ENCODE data around the gene LANCL2. TPM values are rescaled to one million over a fixed set of nuclear protein-coding genes. Genes with fewer than 3 reads are reported as not detected.

LANCL2 gene
- total and polyA plus RNA-seq, 9 of the 15 experiments (the other 6 are each of a cell fraction or from before 2014, with no cell fraction given), result 5.3 to 18.5 (median 13.5) TPM

- DNase-seq (ENCODE audit: extremely low read depth in 1 of 4, low spot score in 3 of 4) (no peak), FAIRE-seq (no peak), ATAC-seq (no peak)
- H3K4me3 ChIP-seq, result no peak overlapping the region
- intact Hi-C loops (cut with micrococcal nuclease) (no loop called here), in situ Hi-C loops (cut with MboI) (no loop called here)
- peaks cover 4 to 19% of the 10 kb centered on the region in 2 experiments; a peak in 4 of 5 replicates for H3K4me1 ChIP-seq (replicated peaks in 1 of 2; ENCODE audit: control insufficient read depth in 2 of 2, insufficient read depth in 2 of 2, low read length in 2 of 2)
- H3K9ac ChIP-seq (ENCODE audit: insufficient read depth in 1 of 2, low read depth in 2 of 2, low read length in 2 of 2), result no peak overlapping the region
- BruUV-seq (replicated peaks), result no TSS peak
- peaks cover 2% of the 10 kb centered on the region for H3K9me1 ChIP-seq (ENCODE audit: control insufficient read depth, insufficient read depth, low read length)
- ChIA-PET CTCF (ENCODE audit: low intra/inter-chr PET ratio) (no interaction called here), POLR2A (interaction anchor here (0.8 kb wide), 1 partner anchor 31 kb away, joined by 3 read pairs; no protein-coding TSS in a partner anchor)
- no peaks in the 10 kb centered on the region for H4K20me1 ChIP-seq (replicated peaks; ENCODE audit: control insufficient read depth, insufficient read depth, low read length)
- no peak overlapping the region for H2AFZ ChIP-seq (ENCODE audit: low read depth, low read length)
- no peaks in the 10 kb centered on the region for H3K9me3 ChIP-seq (replicated peaks; ENCODE audit: control insufficient read depth, insufficient read depth, low read depth, low read length)
- WGBS (ENCODE audit: insufficient coverage, low coverage, missing lambda C conversion rate), result 69% methylated on average over 11 of the region's 20 CpGs
- H3K4me2 ChIP-seq (ENCODE audit: insufficient read depth, low read length), result no peak overlapping the region
- H3K27ac ChIP-seq (ENCODE audit: extremely low read depth, low read depth, low read length), result no peak overlapping the region
- peaks cover 2 to 6% of the 10 kb centered on the region in 2 experiments; a peak in 1 of 5 replicates for H3K27me3 ChIP-seq (ENCODE audit: control insufficient read depth in 2 of 2, insufficient read depth in 2 of 2, low read length in 2 of 2)
- H3K36me3 ChIP-seq (ENCODE audit: control insufficient read depth, insufficient read depth, low read length), result no peaks in the 10 kb centered on the region
- peaks cover 17% of the 10 kb centered on the region for H3K79me2 ChIP-seq (ENCODE audit: control insufficient read depth, insufficient read depth, low read length)
- no peak for TF ChIP-seq ATF3 (IDR thresholded peaks at IDR 0.05)
- no peak for TF ChIP-seq ATF3 (CRISPR knock-in tag; conservative IDR thresholded peaks at IDR 0.05)
- no peak for TF ChIP-seq HMGXB4 (CRISPR knock-in tag; IDR thresholded peaks at IDR 0.05)
- no peak for TF ChIP-seq ZNF263 (CRISPR knock-in tag; IDR thresholded peaks at IDR 0.05; ENCODE audit: borderline replicate concordance)
- no peak for TF ChIP-seq KDM4B (IDR thresholded peaks at IDR 0.05; ENCODE audit: borderline replicate concordance in 2 of 2, low read depth in 1 of 2)
- no peak for TF ChIP-seq CREB5 (CRISPR knock-in tag; IDR thresholded peaks at IDR 0.05)
- TF ChIP-seq ZEB2 (IDR thresholded peaks at IDR 0.05), result no peak
- no peak for TF ChIP-seq KDM5B (IDR thresholded peaks at IDR 0.05; ENCODE audit: insufficient replicate concordance, low read depth, low read length)
- no peak for TF ChIP-seq ZNF445 (CRISPR knock-in tag; IDR thresholded peaks at IDR 0.05; ENCODE audit: low read depth)
- TF ChIP-seq RNF219 (CRISPR knock-in tag; IDR thresholded peaks at IDR 0.05), result no peak
- TF ChIP-seq ZNF140 (CRISPR knock-in tag; IDR thresholded peaks at IDR 0.05), result no peak
- TF ChIP-seq RB1 (IDR thresholded peaks at IDR 0.05; ENCODE audit: low read depth), result no peak
- no peak for TF ChIP-seq ZNF274 (IDR thresholded peaks at IDR 0.05; ENCODE audit: borderline replicate concordance, low read depth, low read length)
- no peak for TF ChIP-seq NR3C1 (CRISPR knock-in tag; IDR thresholded peaks at IDR 0.05)
- no peak for TF ChIP-seq ZNF316 (IDR thresholded peaks at IDR 0.05)
- no peak for TF ChIP-seq ILK (tag; IDR thresholded peaks at IDR 0.05; ENCODE audit: borderline replicate concordance, low read depth)
- TF ChIP-seq CCNT2 (IDR thresholded peaks at IDR 0.05; ENCODE audit: borderline replicate concordance, extremely low read depth, insufficient read length, low read depth, low read length), result no peak
These were observed 2.2 kb upstream of the LANCL2 start for GRCh38 chr7:55362927-55363326.
